Muscle of arm (tissue), 12 donors: ENCODE results near the gene SENP3. TPM values are rescaled to one million over a fixed set of nuclear protein-coding genes. Genes with fewer than 3 reads are reported as not detected.
A peak's percentile ranks its signal among the peaks of the same experiment; 100 is the strongest.
"Not testable (repeated sequence)": the region's sequence is repeated elsewhere in the genome, so short reads cannot be mapped to it uniquely, and the experiment has no call there.

ENCODE experiments used
- DNase-seq: peaks from one replicate; pipeline ENCODE4 v3.0.0-alpha.2; 2013
- polyA plus RNA-seq, 12 donors: library from polyadenylated mRNA; unstranded; fragments of 120-200 nt; gene quantifications; one replicate each; pipeline ENCODE4 v1.2.1, GENCODE V29; 2013; ENCODE audit not compliant: insufficient read length in 12 of 12

The SENP3 gene
- polyA plus RNA-seq, 12 donors, result 30.8 to 61.1 (median 43.5) TPM; not detected in 1

DNA sequence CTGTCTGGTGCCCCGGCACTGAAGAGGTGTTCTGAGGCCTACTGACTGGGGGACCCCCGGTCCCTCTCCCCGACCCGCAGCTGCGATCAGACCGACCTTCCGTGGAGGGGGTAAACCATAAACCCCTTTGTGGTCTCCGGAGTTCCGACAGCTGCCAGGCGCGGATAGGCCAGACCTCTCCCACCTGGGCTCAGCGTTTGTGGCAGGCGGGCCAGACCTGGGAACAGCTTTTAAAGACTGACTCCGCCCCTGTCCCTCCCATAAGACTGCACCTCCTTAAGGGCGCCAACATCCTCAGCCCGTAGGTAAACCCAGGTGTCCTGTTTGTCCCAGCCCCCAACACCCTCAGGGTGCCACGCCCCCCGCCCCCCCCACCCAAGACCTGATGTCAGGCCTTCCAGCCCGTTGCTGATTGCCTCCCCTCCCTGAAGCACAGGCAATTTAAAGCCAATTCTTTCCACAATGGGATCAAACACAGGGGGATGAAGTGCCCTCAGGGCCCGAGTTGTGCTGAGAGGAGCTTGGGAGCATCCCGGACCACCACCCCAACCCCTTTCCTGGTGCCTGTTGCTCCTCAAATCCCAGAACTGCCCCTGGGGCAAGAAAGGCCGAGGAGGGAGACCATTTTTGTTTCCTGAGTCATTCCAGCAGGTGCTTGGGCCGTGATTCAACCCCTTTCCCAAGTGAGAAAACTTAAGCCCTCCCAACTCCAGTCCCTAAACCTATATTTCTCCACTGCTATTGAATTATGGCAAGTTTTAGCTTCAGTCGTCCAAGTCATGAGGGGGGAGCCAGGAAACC lies 28.4 kb downstream of the SENP3 start, which contains the start of gene SOX15:
SOX15 (minus strand) TSS at position 204 of the 801 bp plus-strand sequence. CDS start 418 bp downstream, outside the sequence.
- DNase-seq, result no peak

DNA sequence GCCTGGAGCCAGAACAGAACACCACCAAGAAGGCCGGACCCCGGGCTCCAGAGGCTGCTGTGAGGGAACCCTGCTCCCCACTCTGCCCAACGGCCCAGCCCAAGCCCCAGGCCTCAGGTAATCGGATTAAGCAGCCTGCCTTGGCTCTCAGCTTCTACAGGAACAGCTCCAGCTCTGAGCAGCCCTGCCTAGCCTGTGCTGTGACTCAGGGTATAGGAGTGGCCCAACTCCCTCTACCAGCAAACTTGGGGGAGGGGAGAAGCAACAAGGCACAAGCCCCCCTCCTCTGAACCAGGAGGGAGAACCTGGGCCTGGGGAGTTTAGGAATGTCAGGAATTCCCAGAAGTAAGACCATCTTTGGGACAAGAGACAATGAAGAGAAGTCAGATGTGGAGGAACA lies 29.0 kb downstream of the SENP3 start:
- DNase-seq, result no peak

DNA sequence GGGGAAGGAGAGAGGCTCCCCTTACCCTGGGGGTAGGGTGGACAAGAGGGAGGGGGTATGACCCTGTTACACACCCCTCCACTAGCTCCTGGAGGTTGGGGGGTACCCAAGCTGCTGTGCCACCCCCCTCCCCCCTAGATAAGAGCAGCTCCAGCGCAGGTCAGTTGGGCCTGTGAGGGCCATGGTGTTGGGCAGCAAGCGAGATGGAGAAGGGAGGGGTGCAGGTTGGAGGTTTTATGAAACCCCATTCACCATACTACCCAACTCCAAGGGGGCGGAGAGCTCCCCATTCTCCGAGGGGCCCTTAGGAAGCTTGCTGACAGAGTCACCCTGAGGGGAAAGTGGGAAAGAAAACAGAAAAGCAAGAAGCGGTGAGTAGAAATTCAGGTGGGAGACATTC lies 29.9 kb downstream of the SENP3 start:
- no peak for DNase-seq

DNA sequence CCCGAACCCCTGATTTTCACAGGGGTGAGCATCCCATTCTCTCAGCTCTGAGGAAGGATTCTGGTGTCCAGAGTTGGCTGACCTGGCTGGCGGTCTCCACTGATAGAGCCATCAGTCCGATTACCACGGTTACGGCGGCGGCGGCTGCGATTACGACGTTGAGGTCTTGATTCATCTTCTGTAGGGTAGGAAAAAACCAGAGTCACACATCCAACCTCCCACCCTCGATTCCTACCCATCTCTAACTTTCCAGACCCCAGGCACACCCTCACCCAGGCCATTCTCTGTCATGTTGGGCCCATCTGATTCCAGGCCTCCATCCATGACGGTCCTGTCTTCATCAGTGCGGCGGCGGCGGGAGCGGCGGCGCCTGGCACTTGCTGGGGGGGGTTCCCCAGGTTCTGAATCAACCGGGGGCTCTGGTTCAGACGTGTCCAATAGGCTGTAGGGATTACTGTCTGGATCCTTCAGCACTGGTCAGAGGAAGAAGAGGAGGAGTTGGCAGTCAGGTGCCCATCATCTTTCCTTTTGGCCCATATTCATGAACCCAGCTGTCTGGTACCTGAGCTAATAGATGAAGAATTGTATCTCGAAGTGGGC lies 30.8 kb downstream of the SENP3 start:
- DNase-seq, result no peak

DNA sequence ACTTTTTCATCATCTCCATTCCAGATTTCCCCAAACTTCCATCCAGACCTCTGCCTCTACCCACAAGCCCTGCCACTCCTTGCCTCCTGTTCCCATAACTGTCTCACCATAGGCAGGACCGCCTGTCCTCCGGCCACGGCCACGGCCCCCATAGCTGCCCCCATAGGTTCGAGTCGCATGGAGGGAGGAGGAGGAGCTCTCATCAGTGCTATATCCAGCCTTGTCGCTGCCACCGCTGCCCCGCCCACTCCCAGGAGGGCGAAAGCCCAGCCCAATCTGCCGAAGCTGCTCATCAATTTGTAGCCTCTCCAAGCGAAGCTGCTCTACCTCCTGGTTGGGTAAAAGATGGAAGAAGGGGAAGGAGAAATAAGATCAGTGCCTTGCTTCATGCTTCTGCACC lies 31.6 kb downstream of the SENP3 start:
- no peak for DNase-seq

DNA sequence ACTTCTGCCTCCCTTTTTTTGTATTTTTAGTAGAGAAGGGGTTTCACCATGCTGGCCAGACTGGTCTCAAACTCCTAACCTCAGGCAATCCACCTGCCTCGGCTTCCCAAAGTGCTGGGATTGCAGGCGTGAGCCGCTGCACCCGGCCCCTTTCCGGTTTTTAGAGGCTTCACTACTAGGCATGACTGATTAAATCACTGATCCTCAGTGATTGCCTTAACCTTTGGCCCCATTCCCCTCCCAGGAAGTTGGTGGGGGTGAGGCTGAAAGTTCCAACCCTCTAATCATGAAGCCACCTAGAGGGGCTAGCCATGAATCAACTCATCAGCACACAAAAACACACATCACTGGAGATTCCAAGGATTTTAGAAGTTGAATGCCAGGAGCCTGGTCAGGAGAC lies 35.8 kb downstream of the SENP3 start:
- not testable (repeated sequence) for DNase-seq

DNA sequence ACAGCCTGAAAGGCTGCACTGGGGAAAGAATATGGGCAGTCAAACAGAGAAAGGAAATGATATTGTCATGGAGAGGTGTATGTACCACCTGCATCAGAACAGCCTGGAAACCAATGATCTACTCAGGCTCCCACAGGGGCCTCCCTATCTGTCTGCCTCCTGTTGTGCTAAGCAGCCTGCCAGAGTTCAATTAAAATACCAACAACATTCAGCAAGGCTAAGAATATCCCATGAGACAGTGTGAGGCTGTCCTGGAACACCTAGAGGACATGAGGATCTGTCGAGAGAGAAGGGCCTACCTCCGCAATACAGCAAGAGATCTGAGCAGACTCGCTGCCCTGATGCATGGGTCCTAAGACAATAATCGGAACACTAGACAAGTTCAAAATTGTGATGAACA lies 44.6 kb downstream of the SENP3 start:
- no peak for DNase-seq

DNA sequence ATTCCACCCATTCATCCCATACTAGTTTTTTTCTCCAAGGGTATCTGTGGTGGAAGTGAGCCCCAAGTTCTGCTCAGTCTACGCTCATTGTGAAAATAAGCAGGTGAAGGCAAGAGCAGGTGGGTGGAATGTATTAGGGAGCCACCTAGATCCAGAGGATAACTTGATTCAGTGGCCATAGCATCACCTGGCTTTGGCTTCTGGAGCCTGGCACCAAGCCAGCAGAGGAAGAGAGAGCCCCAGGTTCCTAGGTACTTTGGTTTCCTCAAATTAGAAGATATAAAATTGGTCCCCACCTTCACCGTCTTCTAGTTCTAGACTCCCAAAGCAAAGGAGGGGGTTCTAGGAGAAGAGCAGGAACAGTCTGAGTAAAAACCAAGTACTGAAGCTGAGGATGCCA lies 48.9 kb downstream of the SENP3 start:
- DNase-seq, result no peak

DNA sequence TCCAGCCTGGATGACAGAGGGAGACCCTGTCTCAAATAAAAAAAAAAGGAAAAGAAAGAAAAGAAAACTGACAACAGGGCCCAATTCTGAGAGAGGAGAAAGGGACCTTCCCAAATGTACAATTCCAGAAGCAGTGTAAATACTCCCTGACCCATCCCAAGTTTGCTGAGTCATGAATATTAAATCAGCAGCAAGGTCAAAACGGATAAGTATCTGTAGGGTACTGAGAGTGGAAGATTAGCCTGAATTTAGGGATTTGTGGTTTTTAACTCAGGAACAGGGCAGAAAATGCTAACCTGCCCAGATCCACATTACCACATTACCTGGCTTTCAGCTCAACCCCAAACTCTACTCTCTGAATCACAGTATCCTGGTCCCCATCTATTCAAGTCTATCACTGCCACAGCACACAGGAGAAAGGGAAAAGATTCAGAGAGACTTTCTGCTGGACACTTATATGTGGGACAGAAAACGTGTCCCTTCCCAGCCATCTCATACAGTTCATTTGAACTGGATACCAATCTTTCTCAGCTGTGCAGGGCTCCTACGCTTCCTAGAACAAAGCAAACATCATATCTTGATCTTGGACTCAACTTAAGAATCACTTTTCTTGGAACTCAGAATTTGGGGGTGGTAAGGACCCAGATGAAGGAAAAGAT lies 50.0 kb downstream of the SENP3 start:
- DNase-seq, result no peak

DNA sequence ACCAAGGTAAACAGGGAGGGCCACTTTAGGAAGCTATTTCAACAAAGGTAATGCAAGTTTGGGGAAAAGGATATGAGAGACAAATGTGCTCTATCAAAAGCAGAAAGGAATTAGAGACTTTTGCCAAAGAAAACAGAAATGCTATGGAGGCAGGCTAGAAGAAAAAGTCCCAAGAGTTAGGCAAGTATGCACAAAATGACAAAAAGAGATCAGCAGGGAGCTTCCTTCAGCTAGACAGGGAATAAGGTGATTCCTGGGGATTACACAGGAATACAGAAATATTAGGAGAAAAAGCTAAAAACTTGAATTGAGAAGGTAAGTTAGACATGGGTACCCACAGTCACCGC lies 50.5 kb downstream of the SENP3 start:
- no peak for DNase-seq

DNA sequence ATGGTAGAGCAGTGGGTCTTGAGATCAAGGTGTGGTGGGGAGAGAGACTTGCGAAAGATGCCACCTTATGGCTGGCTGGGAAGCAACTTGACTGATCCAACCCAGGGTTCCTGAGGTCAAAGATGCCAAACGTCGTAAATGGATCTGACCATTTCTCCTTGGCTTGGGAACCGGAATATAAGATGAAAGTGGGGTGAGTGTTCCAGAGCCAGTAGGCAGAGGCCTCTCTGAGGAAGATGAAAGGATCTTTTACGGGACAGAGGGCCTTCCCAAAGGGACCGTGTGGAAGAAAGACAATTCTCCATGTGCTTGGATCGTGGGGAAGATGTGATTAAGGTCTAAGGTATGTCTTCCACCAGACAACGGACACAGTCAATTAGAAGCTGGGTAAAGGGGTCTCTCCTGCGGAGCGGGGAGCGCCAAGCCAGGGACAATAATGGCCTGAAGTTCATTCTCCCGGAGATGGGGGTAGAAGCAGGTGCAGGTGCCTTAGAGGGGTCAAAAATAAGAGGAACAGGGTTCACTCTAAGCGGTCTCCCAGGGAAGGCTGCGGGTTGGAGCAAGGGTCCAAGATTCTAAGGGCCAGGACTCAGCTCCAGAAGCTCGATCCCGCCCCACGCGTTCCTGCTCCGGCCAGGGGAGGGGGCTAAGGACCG lies 52.2 kb downstream of the SENP3 start:
- no peak for DNase-seq

DNA sequence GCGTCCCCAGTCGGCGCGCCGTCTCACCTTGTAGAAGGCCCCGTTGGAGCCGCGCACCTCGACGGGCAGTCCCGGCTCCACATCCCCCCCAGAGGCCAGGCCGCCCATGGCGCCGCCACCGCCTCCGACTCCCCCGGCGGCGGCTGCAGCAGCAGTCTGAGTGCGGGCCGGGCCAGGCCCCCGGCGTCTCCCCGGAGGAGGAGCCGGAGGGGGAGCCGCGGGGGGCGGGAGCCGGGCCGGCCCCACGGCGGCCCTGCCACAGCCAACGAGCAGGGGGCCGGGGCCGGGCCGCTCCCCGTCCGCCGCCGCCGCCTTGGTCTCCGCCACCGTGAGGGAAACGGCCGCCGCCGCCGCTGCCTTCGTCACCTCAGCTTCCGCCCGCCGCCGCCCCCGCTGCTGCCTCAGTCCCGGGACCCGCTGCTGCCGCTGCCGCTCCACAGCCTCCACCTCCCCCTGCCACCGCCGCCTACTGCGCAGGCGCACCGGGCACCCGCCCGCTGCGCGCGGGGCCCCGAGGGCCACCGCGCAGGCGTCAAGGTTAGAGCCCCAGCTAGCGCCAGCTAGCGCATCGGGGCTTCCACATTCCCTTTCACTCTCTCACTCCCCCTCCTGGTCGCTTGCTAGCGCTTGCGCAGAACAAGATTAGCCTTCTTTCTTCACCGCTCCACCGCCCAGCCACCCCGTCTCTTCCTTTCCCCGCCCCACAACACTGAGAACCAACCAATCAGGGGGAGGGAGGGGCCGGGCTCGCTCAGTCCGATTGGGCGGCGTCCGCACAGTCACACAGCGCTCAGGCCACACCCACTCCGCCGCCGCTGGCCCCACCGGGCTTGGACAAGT lies 52.9 kb downstream of the SENP3 start, which contains the start of gene FXR2:
FXR2 (minus strand) TSS at position 473 of the 840 bp plus-strand sequence; CDS start at position 108, 365 bp downstream.
- DNase-seq, result peak; percentile 100

DNA sequence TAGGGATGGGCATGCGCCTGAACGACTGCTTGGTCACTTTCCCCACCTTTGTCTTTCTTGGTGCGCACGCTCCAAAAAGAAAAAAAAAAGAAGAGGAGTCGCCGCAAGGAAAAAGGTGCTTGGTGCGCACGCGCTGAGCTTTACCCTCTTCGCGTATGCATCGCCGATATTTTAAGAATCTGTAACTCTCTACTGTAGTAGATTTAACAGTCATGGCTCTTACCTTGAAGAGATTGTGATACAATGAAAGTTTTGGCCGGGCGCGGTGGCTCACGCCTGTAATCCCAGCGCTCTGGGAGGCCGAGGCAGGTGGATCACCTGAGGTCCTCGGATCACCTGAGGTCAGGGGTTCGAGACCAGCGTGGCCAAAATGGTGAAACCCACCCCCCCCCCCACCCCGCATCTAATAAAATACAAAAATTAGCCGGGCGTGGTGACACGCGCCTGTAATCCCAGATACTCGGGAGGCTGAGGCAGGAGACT lies 53.6 kb downstream of the SENP3 start:
- DNase-seq, result no peak

DNA sequence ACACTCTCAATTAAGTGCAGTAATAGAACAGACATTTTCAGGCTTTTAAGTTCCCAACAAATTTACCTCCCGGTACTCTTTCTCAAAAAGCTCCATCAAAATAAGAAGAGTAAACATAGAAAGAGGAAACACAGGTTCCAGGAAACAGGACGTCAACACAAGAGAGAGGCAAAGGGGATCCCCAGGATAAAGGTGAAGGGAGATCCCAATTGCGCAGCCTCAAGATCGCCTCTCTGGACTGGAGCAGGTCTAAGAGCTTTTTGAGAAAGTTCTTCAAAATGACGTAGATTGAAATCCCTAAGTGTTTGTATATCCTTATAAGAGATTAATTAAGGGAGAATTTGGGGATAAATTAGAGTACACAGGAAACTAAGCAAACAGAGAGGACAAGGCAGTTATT lies 56.9 kb downstream of the SENP3 start:
- DNase-seq, result no peak

DNA sequence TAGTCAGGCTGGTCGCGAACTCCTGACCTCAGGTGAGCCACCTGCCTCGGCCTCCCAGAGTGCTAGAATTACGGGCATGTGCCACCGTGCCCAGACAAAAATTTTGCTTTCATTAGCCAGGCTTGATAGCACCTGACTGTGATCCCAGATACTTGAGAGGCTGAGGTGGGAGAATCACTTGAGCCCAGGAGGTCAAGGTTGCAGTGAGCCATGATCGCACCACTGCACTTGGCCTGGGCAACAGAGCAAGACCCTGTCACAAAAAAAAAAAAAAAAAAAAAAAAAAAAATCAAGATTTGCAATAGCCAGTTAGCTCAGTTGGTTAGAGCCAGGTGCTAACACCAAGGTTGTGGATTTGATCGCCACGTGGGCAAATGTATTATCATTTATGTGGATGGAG lies 59.1 kb downstream of the SENP3 start:
- DNase-seq, result no peak

Other genes with a start within 250 kb of the SENP3 start
- gene GPS2, start 246.6 kb upstream of the SENP3 start, polyA plus RNA-seq, result 100 to 1,000 TPM in 1 of 12 donors, 10 to 100 TPM in 10, not detected in 1; 56.0 to 125 (median 60.5) TPM
- gene NEURL4, start 232.6 kb upstream of the SENP3 start, polyA plus RNA-seq, result 10 to 100 TPM in 11 of 12 donors, not detected in 1; 12.7 to 24.9 (median 17.4) TPM
- 10 to 100 TPM in 3 of 12 donors, 1 to 10 TPM in 8, not detected in 1; 2.8 to 17.4 (median 8.1) TPM for gene ACAP1, start 225.4 kb upstream of the SENP3 start, polyA plus RNA-seq
- 1 to 10 TPM in 11 of 12 donors, not detected in 1; 5.0 to 9.0 (median 6.6) TPM for gene KCTD11, start 209.8 kb upstream of the SENP3 start, polyA plus RNA-seq
- not detected for gene TMEM95, start 206.8 kb upstream of the SENP3 start, polyA plus RNA-seq
- 1 to 10 TPM in 2 of 12 donors, under 1 TPM in 8, not detected in 2; 0.15 to 3.8 (median 0.47) TPM for gene TNK1, start 180.8 kb upstream of the SENP3 start, polyA plus RNA-seq
- gene PLSCR3, start 167.4 kb upstream of the SENP3 start, polyA plus RNA-seq, result 10 to 100 TPM in 11 of 12 donors, not detected in 1; 19.8 to 52.1 (median 23.2) TPM
- gene TMEM256, start 157.8 kb upstream of the SENP3 start, polyA plus RNA-seq, result 10 to 100 TPM in 11 of 12 donors, not detected in 1; 45.1 to 67.7 (median 49.8) TPM
- 10 to 100 TPM in 11 of 12 donors, not detected in 1; 17.0 to 37.6 (median 24.5) TPM for gene NLGN2, start 154.1 kb upstream of the SENP3 start, polyA plus RNA-seq
- gene SPEM1, start 141.6 kb upstream of the SENP3 start, polyA plus RNA-seq, result not detected
- not detected for gene SPEM2, start 136.3 kb upstream of the SENP3 start, polyA plus RNA-seq
- gene SPEM3, start 133.1 kb upstream of the SENP3 start, polyA plus RNA-seq, result not detected
- 1 to 10 TPM in 3 of 12 donors, under 1 TPM in 7, not detected in 2; 0.62 to 2.2 (median 0.86) TPM for gene TMEM102, start 126.5 kb upstream of the SENP3 start, polyA plus RNA-seq
- gene FGF11, start 122.4 kb upstream of the SENP3 start, polyA plus RNA-seq, result 10 to 100 TPM in 1 of 12 donors, 1 to 10 TPM in 9, under 1 TPM in 1, not detected in 1; 0.97 to 15.9 (median 2.4) TPM
- 10 to 100 TPM in 11 of 12 donors, not detected in 1; 35.1 to 91.7 (median 79.7) TPM for gene CHRNB1, start 116.9 kb upstream of the SENP3 start, polyA plus RNA-seq
- gene ZBTB4, start 82.3 kb upstream of the SENP3 start, polyA plus RNA-seq, result 10 to 100 TPM in 11 of 12 donors, not detected in 1; 20.6 to 54.7 (median 24.4) TPM
- under 1 TPM in 9 of 12 donors, not detected in 3; 0.08 to 0.65 (median 0.29) TPM for gene SLC35G6, start 80.5 kb upstream of the SENP3 start, polyA plus RNA-seq
- gene POLR2A, start 77.6 kb upstream of the SENP3 start, polyA plus RNA-seq, result 100 to 1,000 TPM in 2 of 12 donors, 10 to 100 TPM in 10; 42.7 to 443 (median 60.3) TPM
- 10 to 100 TPM in 11 of 12 donors, not detected in 1; 18.6 to 34.0 (median 24.7) TPM for gene TNFSF12, start 12.9 kb upstream of the SENP3 start, polyA plus RNA-seq
- gene TNFSF13, start 3.2 kb upstream of the SENP3 start, polyA plus RNA-seq, result 10 to 100 TPM in 1 of 12 donors, 1 to 10 TPM in 10, not detected in 1; 2.8 to 21.1 (median 4.4) TPM
- 100 to 1,000 TPM in 1 of 12 donors, 10 to 100 TPM in 10, not detected in 1; 16.8 to 222 (median 25.6) TPM for gene CD68, start 17.7 kb downstream of the SENP3 start, polyA plus RNA-seq
- gene MPDU1, start 21.9 kb downstream of the SENP3 start, polyA plus RNA-seq, result 10 to 100 TPM in 11 of 12 donors, not detected in 1; 26.7 to 60.9 (median 46.7) TPM
- gene SOX15, start 28.2 kb downstream of the SENP3 start, polyA plus RNA-seq, result 10 to 100 TPM in 1 of 12 donors, 1 to 10 TPM in 9, not detected in 2; 1.3 to 12.9 (median 1.8) TPM
- gene FXR2, start 53.0 kb downstream of the SENP3 start, polyA plus RNA-seq, result 10 to 100 TPM in 11 of 12 donors, not detected in 1; 30.5 to 71.8 (median 37.0) TPM
- 10 to 100 TPM in 11 of 12 donors, not detected in 1; 44.5 to 83.2 (median 68.8) TPM for gene SAT2, start 65.9 kb downstream of the SENP3 start, polyA plus RNA-seq
- gene SHBG, start 68.2 kb downstream of the SENP3 start, polyA plus RNA-seq, result 1 to 10 TPM in 7 of 12 donors, under 1 TPM in 3, not detected in 2; 0.60 to 2.1 (median 1.2) TPM
- 10 to 100 TPM in 11 of 12 donors, not detected in 1; 15.8 to 39.9 (median 26.1) TPM for gene ATP1B2, start 89.0 kb downstream of the SENP3 start, polyA plus RNA-seq
- gene TP53, start 125.6 kb downstream of the SENP3 start, polyA plus RNA-seq, result 100 to 1,000 TPM in 1 of 12 donors, 10 to 100 TPM in 11; 32.5 to 874 (median 37.6) TPM
- 1 to 10 TPM in 11 of 12 donors, not detected in 1; 5.1 to 9.9 (median 7.5) TPM for gene WRAP53, start 126.6 kb downstream of the SENP3 start, polyA plus RNA-seq
- 10 to 100 TPM in 2 of 12 donors, 1 to 10 TPM in 9, not detected in 1; 3.2 to 15.0 (median 6.0) TPM for gene EFNB3, start 143.3 kb downstream of the SENP3 start, polyA plus RNA-seq
- gene DNAH2, start 155.8 kb downstream of the SENP3 start, polyA plus RNA-seq, result 10 to 100 TPM in 2 of 12 donors, 1 to 10 TPM in 9, not detected in 1; 2.3 to 13.6 (median 3.8) TPM